ENCODE measurements around the gene MED22. TPM values are rescaled to one million over a fixed set of nuclear protein-coding genes. Genes with fewer than 3 reads are reported as not detected.

The MED22 gene
- total RNA-seq, 1 donor from 2014 or later, result 31.7 TPM

- DNase-seq (ENCODE audit: low spot score), result no peak
- H2AFZ ChIP-seq (replicated peaks), result no peak overlapping the region
- no peaks in the 10 kb centered on the region for H3K9me3 ChIP-seq (ENCODE audit: low read depth)
- H3K27me3 ChIP-seq, result no peaks in the 10 kb centered on the region
- H3K4me2 ChIP-seq, result no peak overlapping the region
- peaks cover 26% of the 10 kb centered on the region for H3K36me3 Mint-ChIP-seq
- H3K36me3 ChIP-seq, result no peaks in the 10 kb centered on the region
- H3K4me1 ChIP-seq, result no peaks in the 10 kb centered on the region
- H3K4me3 Mint-ChIP-seq, result no peak overlapping the region
- no peak overlapping the region for H3K9ac ChIP-seq
- H3K9me3 Mint-ChIP-seq, result no peaks in the 10 kb centered on the region
- H3K4me1 Mint-ChIP-seq, result peaks cover 4% of the 10 kb centered on the region
- no peak overlapping the region for H3K27ac Mint-ChIP-seq
- H3F3A ChIP-seq (ENCODE audit: low read depth), result peaks cover 6% of the 10 kb centered on the region
- peaks cover 11% of the 10 kb centered on the region for H3K27me3 Mint-ChIP-seq (ENCODE audit: insufficient read depth, low read depth)
- H4K20me1 ChIP-seq (ENCODE audit: low read depth), result peaks cover 62% of the 10 kb centered on the region
- TF ChIP-seq EZH2phosphoT487 (IDR thresholded peaks at IDR 0.05), result no peak
- TF ChIP-seq, protein P1, sequence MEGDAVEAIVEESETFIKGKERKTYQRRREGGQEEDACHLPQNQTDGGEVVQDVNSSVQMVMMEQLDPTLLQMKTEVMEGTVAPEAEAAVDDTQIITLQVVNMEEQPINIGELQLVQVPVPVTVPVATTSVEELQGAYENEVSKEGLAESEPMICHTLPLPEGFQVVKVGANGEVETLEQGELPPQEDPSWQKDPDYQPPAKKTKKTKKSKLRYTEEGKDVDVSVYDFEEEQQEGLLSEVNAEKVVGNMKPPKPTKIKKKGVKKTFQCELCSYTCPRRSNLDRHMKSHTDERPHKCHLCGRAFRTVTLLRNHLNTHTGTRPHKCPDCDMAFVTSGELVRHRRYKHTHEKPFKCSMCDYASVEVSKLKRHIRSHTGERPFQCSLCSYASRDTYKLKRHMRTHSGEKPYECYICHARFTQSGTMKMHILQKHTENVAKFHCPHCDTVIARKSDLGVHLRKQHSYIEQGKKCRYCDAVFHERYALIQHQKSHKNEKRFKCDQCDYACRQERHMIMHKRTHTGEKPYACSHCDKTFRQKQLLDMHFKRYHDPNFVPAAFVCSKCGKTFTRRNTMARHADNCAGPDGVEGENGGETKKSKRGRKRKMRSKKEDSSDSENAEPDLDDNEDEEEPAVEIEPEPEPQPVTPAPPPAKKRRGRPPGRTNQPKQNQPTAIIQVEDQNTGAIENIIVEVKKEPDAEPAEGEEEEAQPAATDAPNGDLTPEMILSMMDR (IDR thresholded peaks at IDR 0.05), result no peak
- TF ChIP-seq EZH2 (IDR thresholded peaks at IDR 0.05), result no peak
- H3K27ac ChIP-seq, result no peak overlapping the region
- H3K4me3 ChIP-seq, result no peak overlapping the region
- H3K79me2 ChIP-seq (ENCODE audit: low read depth), result peaks cover 28% of the 10 kb centered on the region
Measured at GRCh38 chr9:133362359-133363044, 14.6 kb upstream of the MED22 start.

GRCh38 chr9:133361507-133362092, 13.7 kb upstream of the MED22 start:
- DNase-seq (ENCODE audit: low spot score), result no peak
- no peak overlapping the region for H3K9ac ChIP-seq
- H3K27me3 ChIP-seq, result no peaks in the 10 kb centered on the region
- no peaks in the 10 kb centered on the region for H3K9me3 Mint-ChIP-seq
- no peak overlapping the region for H3K27ac Mint-ChIP-seq
- peaks cover 26% of the 10 kb centered on the region for H3K36me3 Mint-ChIP-seq
- peaks cover 9% of the 10 kb centered on the region for H3K4me1 Mint-ChIP-seq
- TF ChIP-seq EZH2 (IDR thresholded peaks at IDR 0.05), result no peak
- TF ChIP-seq, protein P1 (IDR thresholded peaks at IDR 0.05), result no peak
- no peak for TF ChIP-seq EZH2phosphoT487 (IDR thresholded peaks at IDR 0.05)
- peaks cover 61% of the 10 kb centered on the region for H4K20me1 ChIP-seq (ENCODE audit: low read depth)
- no peak overlapping the region for H3K4me3 ChIP-seq
- no peaks in the 10 kb centered on the region for H3K9me3 ChIP-seq (ENCODE audit: low read depth)
- H2AFZ ChIP-seq (replicated peaks), result no peak overlapping the region
- peaks cover 5% of the 10 kb centered on the region for H3K4me1 ChIP-seq
- H3K4me2 ChIP-seq, result no peak overlapping the region
- peaks cover 11% of the 10 kb centered on the region for H3K27me3 Mint-ChIP-seq (ENCODE audit: insufficient read depth, low read depth)
- no peak overlapping the region for H3K27ac ChIP-seq
- peaks cover 6% of the 10 kb centered on the region for H3F3A ChIP-seq (ENCODE audit: low read depth)
- H3K36me3 ChIP-seq, result no peaks in the 10 kb centered on the region
- peaks cover 28% of the 10 kb centered on the region for H3K79me2 ChIP-seq (ENCODE audit: low read depth)
- H3K4me3 Mint-ChIP-seq, result no peak overlapping the region

DNA sequence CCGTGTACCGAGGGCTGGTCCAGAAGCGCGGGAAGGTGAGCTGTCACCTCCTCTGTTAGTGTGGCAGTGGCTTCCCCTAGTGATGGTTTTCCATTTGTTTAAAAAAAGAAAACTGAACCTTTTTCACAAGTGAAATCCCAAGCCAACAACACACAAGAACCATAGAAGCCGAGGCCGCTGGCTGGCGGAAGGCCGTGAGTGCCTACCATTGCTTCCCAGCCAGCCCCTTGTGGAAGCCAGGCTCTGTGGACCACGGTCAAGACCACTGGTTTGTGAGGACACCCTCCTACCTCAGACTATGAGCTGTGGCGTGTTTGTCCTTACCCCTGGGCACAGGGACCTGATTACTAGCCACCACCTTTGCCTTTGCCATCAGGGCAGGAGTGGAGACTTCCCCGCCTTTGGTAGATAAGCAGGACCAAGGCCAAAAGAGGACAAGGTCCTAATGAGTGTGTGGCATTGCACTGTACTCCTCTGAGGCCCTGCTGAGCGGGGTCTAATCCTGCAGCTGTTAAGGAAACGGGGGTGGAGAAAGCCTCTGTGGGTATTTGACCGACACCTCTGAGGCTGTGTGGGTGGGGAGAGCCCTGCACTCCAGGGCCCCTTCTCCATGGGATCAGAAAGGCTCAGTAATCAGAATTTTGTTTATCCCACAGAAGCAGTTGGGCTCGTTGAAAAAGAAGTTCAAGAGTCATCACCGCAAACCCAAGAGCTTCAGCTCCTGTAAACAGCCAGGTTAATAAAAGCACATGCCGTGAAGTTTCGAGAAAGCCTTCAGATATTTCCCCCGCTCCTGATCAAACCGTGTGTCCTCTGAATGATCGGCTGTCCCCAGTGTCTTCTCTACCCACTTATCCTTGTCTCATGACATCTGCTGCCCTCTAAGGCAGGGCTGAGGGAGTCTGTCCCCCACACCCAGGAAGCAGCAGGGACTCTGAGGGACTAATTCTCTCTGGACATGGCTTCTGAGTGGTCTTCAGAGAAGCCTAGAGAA, 12.8 kb upstream of the MED22 start:
- DNase-seq (ENCODE audit: low spot score), result no peak
- no peak overlapping the region for H3K27ac ChIP-seq
- H3F3A ChIP-seq (ENCODE audit: low read depth), result peaks cover 6% of the 10 kb centered on the region
- H3K9me3 ChIP-seq (ENCODE audit: low read depth), result no peaks in the 10 kb centered on the region
- no peak overlapping the region for H2AFZ ChIP-seq (replicated peaks)
- peaks cover 54% of the 10 kb centered on the region for H4K20me1 ChIP-seq (ENCODE audit: low read depth)
- Mint-ChIP-seq H3K9me3 (no peaks in the 10 kb centered on the region), H3K27me3 (ENCODE audit: insufficient read depth, low read depth) (peaks cover 7% of the 10 kb centered on the region), H3K4me1 (peaks cover 9% of the 10 kb centered on the region), H3K4me3 (no peak overlapping the region), H3K36me3 (peaks cover 26% of the 10 kb centered on the region), H3K27ac (no peak overlapping the region)
- H3K36me3 ChIP-seq, result no peaks in the 10 kb centered on the region
- H3K27me3 ChIP-seq, result no peaks in the 10 kb centered on the region
- H3K4me1 ChIP-seq, result peaks cover 6% of the 10 kb centered on the region
- peaks cover 24% of the 10 kb centered on the region for H3K79me2 ChIP-seq (ENCODE audit: low read depth)
- no peak overlapping the region for H3K9ac ChIP-seq
- H3K4me2 ChIP-seq, result no peak overlapping the region
- TF ChIP-seq EZH2phosphoT487 (IDR thresholded peaks at IDR 0.05) (no peak), EZH2 (IDR thresholded peaks at IDR 0.05) (no peak)
- TF ChIP-seq, protein P1 (IDR thresholded peaks at IDR 0.05), result no peak
- no peak overlapping the region for H3K4me3 ChIP-seq

All from neural progenitor cell (in vitro differentiated cells).